Mammary microvascular endothelial cell (primary cell): ENCODE results near the gene CALY. TPM values are rescaled to one million over a fixed set of nuclear protein-coding genes. Genes with fewer than 3 reads are reported as not detected.

Experiments used
- total RNA-seq: library from RNA; depleted of rRNA; stranded (reverse); fragments of >200 nt; gene quantifications from 2 replicates; pipeline ENCODE4 v1.2.3, GENCODE V29; 2015

Gene CALY
- total RNA-seq: not detected in 2 replicates

GRCh38 chr10:133336577-133337369 is at the start of gene CALY:
CALY (minus strand) TSS chr10:133336896; CDS start chr10:133328989, 7,907 bp downstream.

GRCh38 chr10:133379152-133379800 is 42.6 kb upstream of the CALY start, which contains the start of gene PAOX:
PAOX (plus strand) TSS chr10:133379262; CDS start chr10:133379317, 55 bp downstream.

GRCh38 chr10:133373174-133374090 is 36.7 kb upstream of the CALY start, which contains the start of gene ECHS1:
ECHS1 (minus strand) TSS chr10:133373354; CDS start chr10:133373333, 21 bp downstream.

GRCh38 chr10:133357285-133358161 is 20.8 kb upstream of the CALY start, which contains the start of gene FUOM:
FUOM (minus strand) TSS chr10:133358019; CDS start chr10:133358007, 12 bp downstream.

GRCh38 chr10:133308421-133309099 is 28.1 kb downstream of the CALY start, which contains the start of the genes TUBGCP2 and ZNF511:
TUBGCP2 (minus strand) TSS chr10:133308872; CDS start chr10:133302941, 5,931 bp downstream.
ZNF511 (plus strand) TSS chr10:133308914; CDS start chr10:133308944, 30 bp downstream.

GRCh38 chr10:133276435-133277201 is 60.1 kb downstream of the CALY start, which contains the start of gene ADAM8:
ADAM8 (minus strand) TSS chr10:133276868; CDS start chr10:133276817, 51 bp downstream.

Other genes starting within 250 kb of the CALY start
- not detected in 2 replicates for gene ADGRA1, start 249.0 kb downstream of the CALY start, total RNA-seq
- 0.13 TPM in 1 of 2 replicates, not detected in the other for gene KNDC1, start 176.7 kb downstream of the CALY start, total RNA-seq
- not detected in 2 replicates for gene UTF1, start 106.7 kb downstream of the CALY start, total RNA-seq
- not detected in 2 replicates for gene VENTX, start 99.0 kb downstream of the CALY start, total RNA-seq
- 1.5 and 3.8 TPM in 2 replicates for gene ADAM8, start 60.0 kb downstream of the CALY start, total RNA-seq
- 37.1 and 39.6 TPM in 2 replicates for gene TUBGCP2, start 28.0 kb downstream of the CALY start, total RNA-seq
- gene ZNF511, start 28.0 kb downstream of the CALY start, total RNA-seq: 40.4 and 40.7 TPM in 2 replicates
- gene PRAP1, start 10.5 kb upstream of the CALY start, total RNA-seq: not detected in 2 replicates
- gene FUOM, start 21.1 kb upstream of the CALY start, total RNA-seq: 15.0 and 25.6 TPM in 2 replicates
- 138 and 146 TPM in 2 replicates for gene ECHS1, start 36.5 kb upstream of the CALY start, total RNA-seq
- gene PAOX, start 42.4 kb upstream of the CALY start, total RNA-seq: 3.3 and 4.5 TPM in 2 replicates
- gene MTG1, start 57.3 kb upstream of the CALY start, total RNA-seq: 33.1 and 38.0 TPM in 2 replicates
- gene SPRN, start 87.7 kb upstream of the CALY start, total RNA-seq: 0.05 TPM in 1 of 2 replicates, not detected in the other
- gene SCART1, start 117.0 kb upstream of the CALY start, total RNA-seq: under 0.01 and 0.25 TPM in 2 replicates
- under 0.01 and 0.10 TPM in 2 replicates for gene CYP2E1, start 190.5 kb upstream of the CALY start, total RNA-seq
- 0.15 and 1.00 TPM in 2 replicates for gene SYCE1, start 228.7 kb upstream of the CALY start, total RNA-seq